Osteocyte (in vitro differentiated cells): ENCODE measurements around the gene HS3ST2. TPM values are rescaled to one million over a fixed set of nuclear protein-coding genes. Genes with fewer than 3 reads are reported as not detected.

ENCODE experiments used
- DNase-seq: peaks from one replicate; pipeline ENCODE4 v3.0.0; 2021; ENCODE audit warnings: mixed read lengths; ENCODE audit not compliant: unreplicated experiment; ENCODE audit errors: extremely low spot score
- H3K27ac Mint-ChIP-seq: one replicate; pipeline ENCODE4 v1.8.0; 2021; ENCODE audit warnings: mild to moderate bottlenecking, mixed read lengths; ENCODE audit not compliant: unreplicated experiment
- H3K27me3 Mint-ChIP-seq: one replicate; pipeline ENCODE4 v1.8.0; 2021; ENCODE audit warnings: mixed read lengths; ENCODE audit not compliant: unreplicated experiment
- H3K36me3 Mint-ChIP-seq: one replicate; pipeline ENCODE4 v1.8.0; 2021; ENCODE audit warnings: mixed read lengths; ENCODE audit not compliant: unreplicated experiment
- H3K4me1 Mint-ChIP-seq: one replicate; pipeline ENCODE4 v1.8.0; 2021; ENCODE audit warnings: mixed read lengths; ENCODE audit not compliant: unreplicated experiment
- H3K4me3 Mint-ChIP-seq: one replicate; pipeline ENCODE4 v1.8.0; 2021; ENCODE audit warnings: mild to moderate bottlenecking, moderate library complexity, mixed read lengths; ENCODE audit not compliant: unreplicated experiment
- H3K9me3 Mint-ChIP-seq: one replicate; pipeline ENCODE4 v1.8.0; 2021; ENCODE audit warnings: mixed read lengths; ENCODE audit not compliant: unreplicated experiment
- total RNA-seq: library from RNA; stranded (reverse); gene quantifications from 2 replicates; pipeline ENCODE4 v1.2.1, GENCODE V29; 2021
- TF ChIP-seq, protein P1 (sequence below): fragments of 200-600 bp; sonication (generic); IDR thresholded peaks from 2 replicates; pipeline ENCODE4 v1.5.0; 2021; ENCODE audit warnings: antibody characterized with exemption, mild to moderate bottlenecking, moderate library complexity

Gene HS3ST2
- total RNA-seq, 1 donor from 2014 or later = not detected

- no peaks in the 10 kb centered on the region for H3K9me3 Mint-ChIP-seq
- no peak overlapping the region for H3K27ac Mint-ChIP-seq
- TF ChIP-seq, protein P1, sequence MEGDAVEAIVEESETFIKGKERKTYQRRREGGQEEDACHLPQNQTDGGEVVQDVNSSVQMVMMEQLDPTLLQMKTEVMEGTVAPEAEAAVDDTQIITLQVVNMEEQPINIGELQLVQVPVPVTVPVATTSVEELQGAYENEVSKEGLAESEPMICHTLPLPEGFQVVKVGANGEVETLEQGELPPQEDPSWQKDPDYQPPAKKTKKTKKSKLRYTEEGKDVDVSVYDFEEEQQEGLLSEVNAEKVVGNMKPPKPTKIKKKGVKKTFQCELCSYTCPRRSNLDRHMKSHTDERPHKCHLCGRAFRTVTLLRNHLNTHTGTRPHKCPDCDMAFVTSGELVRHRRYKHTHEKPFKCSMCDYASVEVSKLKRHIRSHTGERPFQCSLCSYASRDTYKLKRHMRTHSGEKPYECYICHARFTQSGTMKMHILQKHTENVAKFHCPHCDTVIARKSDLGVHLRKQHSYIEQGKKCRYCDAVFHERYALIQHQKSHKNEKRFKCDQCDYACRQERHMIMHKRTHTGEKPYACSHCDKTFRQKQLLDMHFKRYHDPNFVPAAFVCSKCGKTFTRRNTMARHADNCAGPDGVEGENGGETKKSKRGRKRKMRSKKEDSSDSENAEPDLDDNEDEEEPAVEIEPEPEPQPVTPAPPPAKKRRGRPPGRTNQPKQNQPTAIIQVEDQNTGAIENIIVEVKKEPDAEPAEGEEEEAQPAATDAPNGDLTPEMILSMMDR = peak; percentile 45
- no peak for DNase-seq
- H3K4me1 Mint-ChIP-seq = no peaks in the 10 kb centered on the region
- no peaks in the 10 kb centered on the region for H3K36me3 Mint-ChIP-seq
- H3K4me3 Mint-ChIP-seq = no peak overlapping the region
- no peaks in the 10 kb centered on the region for H3K27me3 Mint-ChIP-seq
Observed at GRCh38 chr16:22948603-22949368, 134.8 kb downstream of the HS3ST2 start.

- DNase-seq = no peak
- TF ChIP-seq, protein P1 = no peak
- Mint-ChIP-seq H3K4me3 (no peak overlapping the region), H3K4me1 (no peaks in the 10 kb centered on the region), H3K9me3 (no peaks in the 10 kb centered on the region), H3K27ac (no peak overlapping the region), H3K36me3 (no peaks in the 10 kb centered on the region), H3K27me3 (no peaks in the 10 kb centered on the region)
Observed at GRCh38 chr16:22955461-22956070, 141.6 kb downstream of the HS3ST2 start.

DNA sequence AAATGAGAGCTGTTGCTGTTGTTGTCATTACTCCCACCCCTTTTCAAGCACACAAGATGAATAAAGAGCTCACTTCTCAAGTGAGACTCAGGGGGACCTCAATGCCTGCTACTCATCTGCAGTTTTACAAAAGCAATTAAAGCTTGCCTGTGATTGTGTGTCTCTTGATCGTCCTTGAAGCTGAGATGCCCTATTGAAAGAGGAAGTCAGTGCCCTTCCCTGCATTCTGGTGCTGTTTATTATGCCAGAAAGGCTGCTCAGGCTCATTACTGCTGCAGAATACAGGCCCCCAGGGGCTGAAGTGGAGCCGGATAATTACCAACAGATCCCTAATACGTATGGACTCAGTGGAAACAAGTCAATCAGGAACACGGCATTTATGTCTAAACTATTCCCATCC is 147.2 kb downstream of the HS3ST2 start:
- Mint-ChIP-seq H3K4me3 (no peak overlapping the region), H3K4me1 (no peaks in the 10 kb centered on the region), H3K27me3 (no peaks in the 10 kb centered on the region), H3K27ac (no peak overlapping the region), H3K36me3 (no peaks in the 10 kb centered on the region), H3K9me3 (no peaks in the 10 kb centered on the region)
- no peak for DNase-seq
- TF ChIP-seq, protein P1 = no peak

- Mint-ChIP-seq H3K4me1 (no peaks in the 10 kb centered on the region), H3K9me3 (no peaks in the 10 kb centered on the region), H3K27ac (no peak overlapping the region), H3K27me3 (no peaks in the 10 kb centered on the region), H3K4me3 (no peak overlapping the region), H3K36me3 (no peaks in the 10 kb centered on the region)
- DNase-seq = no peak
- TF ChIP-seq, protein P1 = no peak
Observed at GRCh38 chr16:22962905-22963304, 148.9 kb downstream of the HS3ST2 start.
